ENCODE data around the gene TXN2. TPM values are rescaled to one million over a fixed set of nuclear protein-coding genes. Genes with fewer than 3 reads are reported as not detected.

Gene TXN2
- total and polyA plus RNA-seq, 2 experiments from 2014 or later: 23.0 to 50.3 TPM

DNA sequence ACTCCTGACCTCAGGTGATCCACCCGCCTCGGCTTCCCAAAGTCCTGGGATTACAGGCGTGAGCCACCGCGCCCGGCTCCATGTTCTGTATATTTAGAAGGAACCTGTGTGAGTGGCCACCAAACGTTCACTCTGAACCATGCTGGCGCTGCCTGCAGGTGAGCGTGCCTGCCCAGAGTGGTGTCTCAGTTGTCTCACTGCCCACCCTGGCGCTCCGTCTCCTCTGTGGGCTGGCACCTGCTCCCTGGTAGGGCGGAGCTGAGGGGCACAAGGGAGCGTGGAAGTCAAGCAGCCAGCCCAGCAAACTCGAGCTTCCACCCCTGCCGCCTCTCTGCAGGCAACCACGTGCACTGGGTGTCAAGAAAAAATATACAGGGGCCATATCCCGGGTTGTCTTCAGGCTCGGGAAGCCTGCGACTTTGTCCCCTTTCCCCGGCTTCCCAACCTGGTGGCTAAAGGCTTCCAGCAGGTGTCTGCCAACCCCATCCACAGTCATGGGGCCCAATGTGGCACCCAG, 16.7 kb downstream of the TXN2 start:
- H3K4me1 Mint-ChIP-seq: peaks cover 17% of the 10 kb centered on the region
- H4K20me1 ChIP-seq (replicated peaks; ENCODE audit: insufficient read depth): no peaks in the 10 kb centered on the region
- no peaks in the 10 kb centered on the region for H3K27me3 ChIP-seq (ENCODE audit: insufficient read depth)
- no peaks in the 10 kb centered on the region for H3K9me2 ChIP-seq (ENCODE audit: insufficient read depth)
- no peak overlapping the region for H3K27ac Mint-ChIP-seq
- H3K4me1 ChIP-seq (ENCODE audit: insufficient read depth): peaks cover 7% of the 10 kb centered on the region; the same call in 1 of the 2 replicates
- H3K36me3 ChIP-seq (ENCODE audit: insufficient read depth): no peaks in the 10 kb centered on the region
- peaks cover 12% of the 10 kb centered on the region for H3K27me3 Mint-ChIP-seq (ENCODE audit: insufficient read depth, low read depth, poor library complexity)
- no peaks in the 10 kb centered on the region for H3F3A ChIP-seq (replicated peaks; ENCODE audit: low read depth)
- H3K4me3 ChIP-seq: no peak overlapping the region
- no peak for ATAC-seq
- no peak overlapping the region for H3K27ac ChIP-seq (ENCODE audit: low read depth)
- no peak overlapping the region for H3K4me3 Mint-ChIP-seq
- H3K9me3 Mint-ChIP-seq: no peaks in the 10 kb centered on the region
- no peak overlapping the region for H2AFZ ChIP-seq
- DNase-seq (ENCODE audit: low spot score): no peak
- no peaks in the 10 kb centered on the region for H3K79me2 ChIP-seq (replicated peaks; ENCODE audit: insufficient read depth)
- TF ChIP-seq ZNF114 (CRISPR knock-in tag; IDR thresholded peaks at IDR 0.05): no peak
- no peak for TF ChIP-seq JUNB (IDR thresholded peaks at IDR 0.05; ENCODE audit: unreplicated experiment)
- TF ChIP-seq, protein P1, sequence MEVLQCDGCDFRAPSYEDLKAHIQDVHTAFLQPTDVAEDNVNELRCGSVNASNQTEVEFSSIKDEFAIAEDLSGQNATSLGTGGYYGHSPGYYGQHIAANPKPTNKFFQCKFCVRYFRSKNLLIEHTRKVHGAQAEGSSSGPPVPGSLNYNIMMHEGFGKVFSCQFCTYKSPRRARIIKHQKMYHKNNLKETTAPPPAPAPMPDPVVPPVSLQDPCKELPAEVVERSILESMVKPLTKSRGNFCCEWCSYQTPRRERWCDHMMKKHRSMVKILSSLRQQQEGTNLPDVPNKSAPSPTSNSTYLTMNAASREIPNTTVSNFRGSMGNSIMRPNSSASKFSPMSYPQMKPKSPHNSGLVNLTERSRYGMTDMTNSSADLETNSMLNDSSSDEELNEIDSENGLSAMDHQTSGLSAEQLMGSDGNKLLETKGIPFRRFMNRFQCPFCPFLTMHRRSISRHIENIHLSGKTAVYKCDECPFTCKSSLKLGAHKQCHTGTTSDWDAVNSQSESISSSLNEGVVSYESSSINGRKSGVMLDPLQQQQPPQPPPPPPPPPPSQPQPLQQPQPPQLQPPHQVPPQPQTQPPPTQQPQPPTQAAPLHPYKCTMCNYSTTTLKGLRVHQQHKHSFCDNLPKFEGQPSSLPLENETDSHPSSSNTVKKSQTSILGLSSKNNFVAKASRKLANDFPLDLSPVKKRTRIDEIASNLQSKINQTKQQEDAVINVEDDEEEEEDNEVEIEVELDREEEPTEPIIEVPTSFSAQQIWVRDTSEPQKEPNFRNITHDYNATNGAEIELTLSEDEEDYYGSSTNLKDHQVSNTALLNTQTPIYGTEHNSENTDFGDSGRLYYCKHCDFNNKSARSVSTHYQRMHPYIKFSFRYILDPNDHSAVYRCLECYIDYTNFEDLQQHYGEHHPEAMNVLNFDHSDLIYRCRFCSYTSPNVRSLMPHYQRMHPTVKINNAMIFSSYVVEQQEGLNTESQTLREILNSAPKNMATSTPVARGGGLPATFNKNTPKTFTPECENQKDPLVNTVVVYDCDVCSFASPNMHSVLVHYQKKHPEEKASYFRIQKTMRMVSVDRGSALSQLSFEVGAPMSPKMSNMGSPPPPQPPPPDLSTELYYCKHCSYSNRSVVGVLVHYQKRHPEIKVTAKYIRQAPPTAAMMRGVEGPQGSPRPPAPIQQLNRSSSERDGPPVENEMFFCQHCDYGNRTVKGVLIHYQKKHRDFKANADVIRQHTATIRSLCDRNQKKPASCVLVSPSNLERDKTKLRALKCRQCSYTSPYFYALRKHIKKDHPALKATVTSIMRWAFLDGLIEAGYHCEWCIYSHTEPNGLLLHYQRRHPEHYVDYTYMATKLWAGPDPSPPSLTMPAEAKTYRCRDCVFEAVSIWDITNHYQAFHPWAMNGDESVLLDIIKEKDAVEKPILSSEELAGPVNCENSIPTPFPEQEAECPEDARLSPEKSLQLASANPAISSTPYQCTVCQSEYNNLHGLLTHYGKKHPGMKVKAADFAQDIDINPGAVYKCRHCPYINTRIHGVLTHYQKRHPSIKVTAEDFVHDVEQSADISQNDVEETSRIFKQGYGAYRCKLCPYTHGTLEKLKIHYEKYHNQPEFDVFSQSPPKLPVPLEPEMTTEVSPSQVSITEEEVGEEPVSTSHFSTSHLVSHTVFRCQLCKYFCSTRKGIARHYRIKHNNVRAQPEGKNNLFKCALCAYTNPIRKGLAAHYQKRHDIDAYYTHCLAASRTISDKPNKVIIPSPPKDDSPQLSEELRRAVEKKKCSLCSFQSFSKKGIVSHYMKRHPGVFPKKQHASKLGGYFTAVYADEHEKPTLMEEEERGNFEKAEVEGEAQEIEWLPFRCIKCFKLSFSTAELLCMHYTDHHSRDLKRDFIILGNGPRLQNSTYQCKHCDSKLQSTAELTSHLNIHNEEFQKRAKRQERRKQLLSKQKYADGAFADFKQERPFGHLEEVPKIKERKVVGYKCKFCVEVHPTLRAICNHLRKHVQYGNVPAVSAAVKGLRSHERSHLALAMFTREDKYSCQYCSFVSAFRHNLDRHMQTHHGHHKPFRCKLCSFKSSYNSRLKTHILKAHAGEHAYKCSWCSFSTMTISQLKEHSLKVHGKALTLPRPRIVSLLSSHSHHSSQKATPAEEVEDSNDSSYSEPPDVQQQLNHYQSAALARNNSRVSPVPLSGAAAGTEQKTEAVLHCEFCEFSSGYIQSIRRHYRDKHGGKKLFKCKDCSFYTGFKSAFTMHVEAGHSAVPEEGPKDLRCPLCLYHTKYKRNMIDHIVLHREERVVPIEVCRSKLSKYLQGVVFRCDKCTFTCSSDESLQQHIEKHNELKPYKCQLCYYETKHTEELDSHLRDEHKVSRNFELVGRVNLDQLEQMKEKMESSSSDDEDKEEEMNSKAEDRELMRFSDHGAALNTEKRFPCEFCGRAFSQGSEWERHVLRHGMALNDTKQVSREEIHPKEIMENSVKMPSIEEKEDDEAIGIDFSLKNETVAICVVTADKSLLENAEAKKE (CRISPR knock-in tag; IDR thresholded peaks at IDR 0.05): no peak
- no peak for TF ChIP-seq EZH2phosphoT487 (IDR thresholded peaks at IDR 0.05; ENCODE audit: unreplicated experiment)
- TF ChIP-seq, protein P2, sequence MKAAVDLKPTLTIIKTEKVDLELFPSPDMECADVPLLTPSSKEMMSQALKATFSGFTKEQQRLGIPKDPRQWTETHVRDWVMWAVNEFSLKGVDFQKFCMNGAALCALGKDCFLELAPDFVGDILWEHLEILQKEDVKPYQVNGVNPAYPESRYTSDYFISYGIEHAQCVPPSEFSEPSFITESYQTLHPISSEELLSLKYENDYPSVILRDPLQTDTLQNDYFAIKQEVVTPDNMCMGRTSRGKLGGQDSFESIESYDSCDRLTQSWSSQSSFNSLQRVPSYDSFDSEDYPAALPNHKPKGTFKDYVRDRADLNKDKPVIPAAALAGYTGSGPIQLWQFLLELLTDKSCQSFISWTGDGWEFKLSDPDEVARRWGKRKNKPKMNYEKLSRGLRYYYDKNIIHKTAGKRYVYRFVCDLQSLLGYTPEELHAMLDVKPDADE (IDR thresholded peaks at IDR 0.05): no peak
- TF ChIP-seq, protein P3, sequence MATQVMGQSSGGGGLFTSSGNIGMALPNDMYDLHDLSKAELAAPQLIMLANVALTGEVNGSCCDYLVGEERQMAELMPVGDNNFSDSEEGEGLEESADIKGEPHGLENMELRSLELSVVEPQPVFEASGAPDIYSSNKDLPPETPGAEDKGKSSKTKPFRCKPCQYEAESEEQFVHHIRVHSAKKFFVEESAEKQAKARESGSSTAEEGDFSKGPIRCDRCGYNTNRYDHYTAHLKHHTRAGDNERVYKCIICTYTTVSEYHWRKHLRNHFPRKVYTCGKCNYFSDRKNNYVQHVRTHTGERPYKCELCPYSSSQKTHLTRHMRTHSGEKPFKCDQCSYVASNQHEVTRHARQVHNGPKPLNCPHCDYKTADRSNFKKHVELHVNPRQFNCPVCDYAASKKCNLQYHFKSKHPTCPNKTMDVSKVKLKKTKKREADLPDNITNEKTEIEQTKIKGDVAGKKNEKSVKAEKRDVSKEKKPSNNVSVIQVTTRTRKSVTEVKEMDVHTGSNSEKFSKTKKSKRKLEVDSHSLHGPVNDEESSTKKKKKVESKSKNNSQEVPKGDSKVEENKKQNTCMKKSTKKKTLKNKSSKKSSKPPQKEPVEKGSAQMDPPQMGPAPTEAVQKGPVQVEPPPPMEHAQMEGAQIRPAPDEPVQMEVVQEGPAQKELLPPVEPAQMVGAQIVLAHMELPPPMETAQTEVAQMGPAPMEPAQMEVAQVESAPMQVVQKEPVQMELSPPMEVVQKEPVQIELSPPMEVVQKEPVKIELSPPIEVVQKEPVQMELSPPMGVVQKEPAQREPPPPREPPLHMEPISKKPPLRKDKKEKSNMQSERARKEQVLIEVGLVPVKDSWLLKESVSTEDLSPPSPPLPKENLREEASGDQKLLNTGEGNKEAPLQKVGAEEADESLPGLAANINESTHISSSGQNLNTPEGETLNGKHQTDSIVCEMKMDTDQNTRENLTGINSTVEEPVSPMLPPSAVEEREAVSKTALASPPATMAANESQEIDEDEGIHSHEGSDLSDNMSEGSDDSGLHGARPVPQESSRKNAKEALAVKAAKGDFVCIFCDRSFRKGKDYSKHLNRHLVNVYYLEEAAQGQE (IDR thresholded peaks at IDR 0.05; ENCODE audit: unreplicated experiment): no peak
- TF ChIP-seq STAT1 (IDR thresholded peaks at IDR 0.05; ENCODE audit: unreplicated experiment): no peak
- no peak for TF ChIP-seq CREB1 (CRISPR knock-in tag; IDR thresholded peaks at IDR 0.05; ENCODE audit: low read depth)
- no peak for TF ChIP-seq NANOG (IDR thresholded peaks at IDR 0.05; ENCODE audit: borderline replicate concordance)
- no peak for TF ChIP-seq ZNF331 (CRISPR knock-in tag; IDR thresholded peaks at IDR 0.05; ENCODE audit: low read depth)
- no peak for TF ChIP-seq EZH2 (IDR thresholded peaks at IDR 0.05; ENCODE audit: low read depth, unreplicated experiment)
- no peak for TF ChIP-seq POLR2AphosphoS5 (IDR thresholded peaks at IDR 0.05; ENCODE audit: low read depth)
- TF ChIP-seq, protein P4, sequence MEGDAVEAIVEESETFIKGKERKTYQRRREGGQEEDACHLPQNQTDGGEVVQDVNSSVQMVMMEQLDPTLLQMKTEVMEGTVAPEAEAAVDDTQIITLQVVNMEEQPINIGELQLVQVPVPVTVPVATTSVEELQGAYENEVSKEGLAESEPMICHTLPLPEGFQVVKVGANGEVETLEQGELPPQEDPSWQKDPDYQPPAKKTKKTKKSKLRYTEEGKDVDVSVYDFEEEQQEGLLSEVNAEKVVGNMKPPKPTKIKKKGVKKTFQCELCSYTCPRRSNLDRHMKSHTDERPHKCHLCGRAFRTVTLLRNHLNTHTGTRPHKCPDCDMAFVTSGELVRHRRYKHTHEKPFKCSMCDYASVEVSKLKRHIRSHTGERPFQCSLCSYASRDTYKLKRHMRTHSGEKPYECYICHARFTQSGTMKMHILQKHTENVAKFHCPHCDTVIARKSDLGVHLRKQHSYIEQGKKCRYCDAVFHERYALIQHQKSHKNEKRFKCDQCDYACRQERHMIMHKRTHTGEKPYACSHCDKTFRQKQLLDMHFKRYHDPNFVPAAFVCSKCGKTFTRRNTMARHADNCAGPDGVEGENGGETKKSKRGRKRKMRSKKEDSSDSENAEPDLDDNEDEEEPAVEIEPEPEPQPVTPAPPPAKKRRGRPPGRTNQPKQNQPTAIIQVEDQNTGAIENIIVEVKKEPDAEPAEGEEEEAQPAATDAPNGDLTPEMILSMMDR (conservative IDR thresholded peaks at IDR 0.05; ENCODE audit: low read depth in 2 of 2): no peak
- no peak overlapping the region for H3K4me2 ChIP-seq
- no peaks in the 10 kb centered on the region; the same call in 2 of the 3 replicates for H3K36me3 Mint-ChIP-seq (ENCODE audit: low read depth)

All from GM23338 (cell line).